Neural crest cell (in vitro differentiated cells): Measurements from ENCODE around the gene ARNT2. TPM values are rescaled to one million over a fixed set of nuclear protein-coding genes. Genes with fewer than 3 reads are reported as not detected.

ENCODE experiments used
- DNase-seq: peaks from one replicate; pipeline ENCODE4 v3.0.0; 2021; ENCODE audit warnings: low read depth, mixed read lengths, low spot score
- H3K27ac Mint-ChIP-seq: one replicate; pipeline ENCODE4 v1.8.0; 2021; ENCODE audit warnings: mild to moderate bottlenecking, mixed read lengths; ENCODE audit not compliant: unreplicated experiment
- H3K27me3 Mint-ChIP-seq: 2 replicates; pipeline ENCODE4 v1.8.0; 2021; ENCODE audit warnings: low read depth, mild to moderate bottlenecking, mixed read lengths
- H3K36me3 Mint-ChIP-seq: 2 replicates; pipeline ENCODE4 v1.8.0; 2021; ENCODE audit warnings: low read depth, mild to moderate bottlenecking, mixed read lengths
- H3K4me1 Mint-ChIP-seq: 2 replicates; pipeline ENCODE4 v1.8.0; 2021; ENCODE audit warnings: mixed read lengths
- H3K4me3 Mint-ChIP-seq: one replicate; pipeline ENCODE4 v1.8.0; 2021; ENCODE audit warnings: mild to moderate bottlenecking, mixed read lengths
- H3K9me3 Mint-ChIP-seq: 2 replicates; pipeline ENCODE4 v1.8.0; 2021; ENCODE audit warnings: mixed read lengths
- total RNA-seq: library from RNA; stranded (reverse); gene quantifications from 2 replicates; pipeline ENCODE4 v1.2.1, GENCODE V29; 2021
- TF ChIP-seq, protein P1 (sequence below): fragments of 200-600 bp; sonication (generic); conservative IDR thresholded peaks from 2 replicates; pipeline ENCODE4 v1.5.0; 2021; ENCODE audit warnings: antibody characterized with exemption, mild to moderate bottlenecking

ARNT2 gene
- total RNA-seq, 1 donor from 2014 or later = 58.3 TPM

DNA sequence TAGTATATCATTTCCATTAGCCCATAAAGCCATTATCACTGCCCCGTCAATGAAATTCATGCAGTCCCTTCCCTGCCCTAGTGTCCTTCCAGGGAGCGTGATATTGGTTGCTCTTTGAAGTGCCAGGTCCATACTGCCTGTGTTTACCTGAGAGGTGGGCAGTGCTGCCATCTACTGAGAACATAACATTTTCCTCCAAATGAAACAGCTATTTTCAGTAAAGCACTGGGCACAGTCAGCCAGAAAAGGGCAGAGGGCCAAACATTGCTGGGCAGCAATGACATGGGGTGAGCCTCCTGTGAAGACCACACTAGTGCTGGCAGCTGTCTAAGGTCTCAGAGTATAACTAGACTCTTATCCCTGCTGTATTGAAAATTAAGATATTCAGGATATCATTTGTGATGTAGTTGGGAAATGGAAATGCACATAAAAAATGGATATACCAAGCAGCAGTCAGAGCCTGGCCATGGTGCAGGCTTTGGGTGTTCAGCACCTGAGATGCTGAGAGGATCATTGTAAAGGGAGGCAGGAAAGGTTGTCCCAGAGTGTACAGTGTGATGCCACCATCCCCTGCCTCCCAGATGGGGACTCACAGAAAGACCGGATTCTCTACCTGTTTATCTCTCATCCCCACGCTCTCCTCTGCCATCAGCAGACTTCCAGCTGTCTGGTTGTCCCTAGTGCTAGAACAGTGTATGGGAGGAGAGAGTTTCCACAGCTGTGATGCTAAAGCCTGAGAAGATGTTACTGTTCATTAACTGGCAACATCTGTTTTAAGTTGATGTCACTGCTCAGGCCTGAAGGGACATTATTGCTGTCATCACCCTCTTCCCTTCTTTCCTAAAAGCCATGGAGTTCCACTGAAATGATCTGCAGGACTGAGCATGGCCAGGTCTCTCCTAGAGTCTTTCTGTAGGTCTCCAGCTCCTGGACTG, 108.8 kb downstream of the ARNT2 start:
- H3K4me3 Mint-ChIP-seq = no peak overlapping the region
- TF ChIP-seq, protein P1, sequence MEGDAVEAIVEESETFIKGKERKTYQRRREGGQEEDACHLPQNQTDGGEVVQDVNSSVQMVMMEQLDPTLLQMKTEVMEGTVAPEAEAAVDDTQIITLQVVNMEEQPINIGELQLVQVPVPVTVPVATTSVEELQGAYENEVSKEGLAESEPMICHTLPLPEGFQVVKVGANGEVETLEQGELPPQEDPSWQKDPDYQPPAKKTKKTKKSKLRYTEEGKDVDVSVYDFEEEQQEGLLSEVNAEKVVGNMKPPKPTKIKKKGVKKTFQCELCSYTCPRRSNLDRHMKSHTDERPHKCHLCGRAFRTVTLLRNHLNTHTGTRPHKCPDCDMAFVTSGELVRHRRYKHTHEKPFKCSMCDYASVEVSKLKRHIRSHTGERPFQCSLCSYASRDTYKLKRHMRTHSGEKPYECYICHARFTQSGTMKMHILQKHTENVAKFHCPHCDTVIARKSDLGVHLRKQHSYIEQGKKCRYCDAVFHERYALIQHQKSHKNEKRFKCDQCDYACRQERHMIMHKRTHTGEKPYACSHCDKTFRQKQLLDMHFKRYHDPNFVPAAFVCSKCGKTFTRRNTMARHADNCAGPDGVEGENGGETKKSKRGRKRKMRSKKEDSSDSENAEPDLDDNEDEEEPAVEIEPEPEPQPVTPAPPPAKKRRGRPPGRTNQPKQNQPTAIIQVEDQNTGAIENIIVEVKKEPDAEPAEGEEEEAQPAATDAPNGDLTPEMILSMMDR = no peak
- H3K36me3 Mint-ChIP-seq = peaks cover 66% of the 10 kb centered on the region
- H3K9me3 Mint-ChIP-seq = peaks cover 3% of the 10 kb centered on the region
- no peak for DNase-seq
- no peaks in the 10 kb centered on the region for H3K27me3 Mint-ChIP-seq
- peak overlapping the region; percentile 40 for H3K27ac Mint-ChIP-seq
- H3K4me1 Mint-ChIP-seq = no peaks in the 10 kb centered on the region

DNA sequence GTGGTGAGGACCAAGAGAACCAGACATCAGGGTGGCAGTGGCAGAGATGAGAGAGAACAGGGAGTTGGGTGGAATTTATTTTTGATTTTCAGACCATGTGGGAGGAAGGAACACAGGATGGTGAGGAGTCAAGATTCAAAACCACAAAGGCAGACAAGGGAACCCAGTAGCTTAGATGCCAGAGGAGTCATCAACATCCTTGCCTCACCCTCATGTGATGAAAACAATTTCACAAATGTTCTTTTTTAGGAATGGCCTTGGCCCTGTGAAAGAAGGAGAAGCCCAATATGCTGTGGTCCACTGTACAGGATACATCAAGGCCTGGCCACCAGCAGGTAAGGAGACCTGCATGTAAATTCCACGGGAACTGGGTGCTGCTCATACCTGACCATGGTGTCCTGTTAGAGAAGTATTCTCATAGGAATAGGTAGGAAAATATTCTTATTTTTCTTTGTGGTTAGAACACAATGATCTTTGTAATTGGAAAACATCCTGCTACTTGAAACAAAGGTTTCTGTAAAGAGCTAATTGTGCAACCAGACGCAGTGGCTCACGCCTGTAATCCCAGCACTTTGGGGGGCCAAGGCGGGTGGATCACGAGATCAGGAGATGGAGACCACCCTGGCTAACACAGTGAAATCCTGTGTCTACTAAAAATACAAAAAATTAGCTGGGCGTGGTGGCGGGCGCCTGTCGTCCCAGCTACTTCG, 110.0 kb downstream of the ARNT2 start:
- no peak for DNase-seq
- TF ChIP-seq, protein P1 = no peak
- no peaks in the 10 kb centered on the region for H3K27me3 Mint-ChIP-seq
- no peak overlapping the region for H3K4me3 Mint-ChIP-seq
- H3K27ac Mint-ChIP-seq = peak overlapping the region; percentile 88
- peaks cover 66% of the 10 kb centered on the region for H3K36me3 Mint-ChIP-seq
- H3K4me1 Mint-ChIP-seq = no peaks in the 10 kb centered on the region
- peaks cover 3% of the 10 kb centered on the region for H3K9me3 Mint-ChIP-seq

DNA sequence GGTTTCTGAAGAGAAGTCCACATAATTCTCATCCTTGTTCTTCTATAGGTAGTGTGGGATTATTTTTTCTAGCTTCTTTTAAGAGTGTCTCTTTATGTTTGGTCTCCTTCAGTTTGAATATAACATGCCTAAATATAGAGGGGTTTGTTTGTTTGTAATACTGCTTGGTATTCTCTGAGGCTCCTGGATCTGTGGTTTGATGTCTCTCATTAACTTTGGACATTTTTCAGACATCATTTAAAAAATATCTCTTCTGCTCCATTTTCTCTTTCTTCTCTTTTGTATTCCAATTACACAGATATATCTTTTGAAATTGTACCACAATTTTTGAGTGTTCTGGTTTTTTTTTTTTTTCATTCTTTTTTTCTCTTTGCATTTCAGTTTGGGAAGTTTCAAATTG, 113.1 kb downstream of the ARNT2 start:
- Mint-ChIP-seq H3K36me3 (peaks cover 48% of the 10 kb centered on the region), H3K4me3 (no peak overlapping the region), H3K27ac (no peak overlapping the region), H3K4me1 (no peaks in the 10 kb centered on the region), H3K9me3 (peaks cover 3% of the 10 kb centered on the region), H3K27me3 (no peaks in the 10 kb centered on the region)
- no peak for DNase-seq
- TF ChIP-seq, protein P1 = no peak

GRCh38 chr15:80518522-80518921, 114.3 kb downstream of the ARNT2 start:
- no peak overlapping the region for H3K4me3 Mint-ChIP-seq
- no peak overlapping the region for H3K27ac Mint-ChIP-seq
- DNase-seq = no peak
- H3K36me3 Mint-ChIP-seq = peaks cover 43% of the 10 kb centered on the region
- TF ChIP-seq, protein P1 = no peak
- peaks cover 3% of the 10 kb centered on the region for H3K9me3 Mint-ChIP-seq
- H3K4me1 Mint-ChIP-seq = no peaks in the 10 kb centered on the region
- no peaks in the 10 kb centered on the region for H3K27me3 Mint-ChIP-seq

GRCh38 chr15:80523746-80524145, 119.6 kb downstream of the ARNT2 start:
- H3K4me3 Mint-ChIP-seq = no peak overlapping the region
- no peaks in the 10 kb centered on the region for H3K4me1 Mint-ChIP-seq
- no peak for DNase-seq
- TF ChIP-seq, protein P1 = no peak
- no peaks in the 10 kb centered on the region for H3K9me3 Mint-ChIP-seq
- no peaks in the 10 kb centered on the region for H3K27me3 Mint-ChIP-seq
- no peak overlapping the region for H3K27ac Mint-ChIP-seq
- peaks cover 18% of the 10 kb centered on the region for H3K36me3 Mint-ChIP-seq
